ENCODE measurements around the gene UNC119.

DNA sequence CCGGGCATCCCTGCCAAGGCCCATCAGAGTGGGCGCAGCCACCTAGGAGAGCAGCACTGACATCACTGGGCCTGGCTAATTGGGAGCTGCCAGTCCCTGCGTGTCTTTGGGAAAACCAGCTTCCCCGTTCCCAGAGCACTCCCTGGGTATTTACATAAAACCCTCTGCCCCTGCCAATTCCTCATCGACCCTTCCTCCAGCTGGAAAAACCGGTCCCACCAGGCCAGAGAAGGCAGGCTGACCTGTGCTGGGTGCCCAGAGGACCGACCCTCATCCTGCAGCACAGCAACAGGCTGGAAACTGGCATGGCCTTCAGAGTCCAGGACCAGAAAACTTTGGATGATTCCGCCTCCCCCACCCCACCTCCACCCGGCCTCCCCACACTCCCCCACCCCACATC is 54.5 kb downstream of the UNC119 start:
- TF ChIP-seq, protein P1, sequence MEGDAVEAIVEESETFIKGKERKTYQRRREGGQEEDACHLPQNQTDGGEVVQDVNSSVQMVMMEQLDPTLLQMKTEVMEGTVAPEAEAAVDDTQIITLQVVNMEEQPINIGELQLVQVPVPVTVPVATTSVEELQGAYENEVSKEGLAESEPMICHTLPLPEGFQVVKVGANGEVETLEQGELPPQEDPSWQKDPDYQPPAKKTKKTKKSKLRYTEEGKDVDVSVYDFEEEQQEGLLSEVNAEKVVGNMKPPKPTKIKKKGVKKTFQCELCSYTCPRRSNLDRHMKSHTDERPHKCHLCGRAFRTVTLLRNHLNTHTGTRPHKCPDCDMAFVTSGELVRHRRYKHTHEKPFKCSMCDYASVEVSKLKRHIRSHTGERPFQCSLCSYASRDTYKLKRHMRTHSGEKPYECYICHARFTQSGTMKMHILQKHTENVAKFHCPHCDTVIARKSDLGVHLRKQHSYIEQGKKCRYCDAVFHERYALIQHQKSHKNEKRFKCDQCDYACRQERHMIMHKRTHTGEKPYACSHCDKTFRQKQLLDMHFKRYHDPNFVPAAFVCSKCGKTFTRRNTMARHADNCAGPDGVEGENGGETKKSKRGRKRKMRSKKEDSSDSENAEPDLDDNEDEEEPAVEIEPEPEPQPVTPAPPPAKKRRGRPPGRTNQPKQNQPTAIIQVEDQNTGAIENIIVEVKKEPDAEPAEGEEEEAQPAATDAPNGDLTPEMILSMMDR (conservative IDR thresholded peaks at IDR 0.05; ENCODE audit: low read depth, low read length) = no peak
- TF ChIP-seq EZH2 (IDR thresholded peaks at IDR 0.05; ENCODE audit: borderline replicate concordance, low read depth, low read length, poor library complexity, severe bottlenecking) = no peak
